Natural killer cell (primary cell): ENCODE results near the gene TP53I3. TPM values are rescaled to one million over a fixed set of nuclear protein-coding genes. Genes with fewer than 3 reads are reported as not detected.

ENCODE experiments used
- ATAC-seq, 3 donors: fragments of 150-1000 bp in 2 of 3; fragments of 200-7000 bp in 1 of 3; cut with Tn5 transposase; 1 replicate in 1 of 3; 2 replicates in 2 of 3; pipeline ENCODE4 v1.10.0; 2021; ENCODE audit warnings: mild to moderate bottlenecking in 2 of 3, moderate library complexity in 2 of 3
- DNase-seq, 2 donors: peaks; one replicate each; pipeline versions ENCODE4 v3.0.0 to v3.0.0-alpha.2; 2013 to 2021; ENCODE audit warnings: mixed read lengths in 1 of 2
- H3K27ac ChIP-seq: one replicate; pipeline ENCODE4 v1.5.1; 2013; ENCODE audit warnings: mild to moderate bottlenecking, low read length
- H3K27me3 ChIP-seq: one replicate; pipeline ENCODE4 v1.6.1; 2013; ENCODE audit warnings: low read length; ENCODE audit not compliant: control insufficient read depth, insufficient read depth
- H3K36me3 ChIP-seq: one replicate; pipeline ENCODE4 v1.6.1; 2013; ENCODE audit warnings: low read length; ENCODE audit not compliant: control insufficient read depth, insufficient read depth
- H3K4me1 ChIP-seq: one replicate; pipeline ENCODE4 v1.6.1; 2013; ENCODE audit warnings: low read length; ENCODE audit not compliant: control insufficient read depth, insufficient read depth
- H3K4me3 ChIP-seq: one replicate; pipeline ENCODE4 v1.5.1; 2013; ENCODE audit warnings: low read length
- H3K9me3 ChIP-seq: one replicate; pipeline ENCODE4 v1.6.1; 2013; ENCODE audit warnings: low read length; ENCODE audit not compliant: control insufficient read depth, insufficient read depth
- H3K27ac Mint-ChIP-seq, 2 donors: one replicate each; pipeline ENCODE4 v1.8.0; 2022; ENCODE audit warnings: mild to moderate bottlenecking in 2 of 2, mixed read lengths in 2 of 2, moderate library complexity in 1 of 2
- H3K27me3 Mint-ChIP-seq, 2 donors: one replicate each; pipeline ENCODE4 v1.8.0; 2022; ENCODE audit warnings: low read depth in 2 of 2, mixed read lengths in 2 of 2
- H3K36me3 Mint-ChIP-seq: one replicate; pipeline ENCODE4 v1.8.0; 2022; ENCODE audit warnings: mixed read lengths
- H3K4me1 Mint-ChIP-seq, 2 donors: one replicate each; pipeline ENCODE4 v1.8.0; 2022; ENCODE audit warnings: mixed read lengths in 2 of 2
- H3K4me3 Mint-ChIP-seq: one replicate; pipeline ENCODE4 v1.8.0; 2022; ENCODE audit warnings: mild to moderate bottlenecking, moderate library complexity, mixed read lengths
- H3K9me3 Mint-ChIP-seq, 2 donors: one replicate each; pipeline ENCODE4 v1.8.0; 2022; ENCODE audit warnings: mixed read lengths in 2 of 2
- WGBS: methylation state at CpG from one replicate; pipeline ENCODE4 v1.1.7; 2013; ENCODE audit warnings: missing lambda C conversion rate; ENCODE audit not compliant: insufficient coverage; 5-methylcytosine and 5-hydroxymethylcytosine counted together
- intact Hi-C: fragments of 100-400 bp; cut with micrococcal nuclease; formaldehyde crosslinking; loops from one replicate; pipeline ENCODE4 v1.14.2; 2022
- total RNA-seq, 4 donors: library from RNA; stranded (reverse); fragments of 120-200 nt in 1 of 4; gene quantifications; one replicate each; pipeline versions ENCODE4 v1.2.3 to v1.2.4, GENCODE V29; 2013 to 2022
- TF ChIP-seq, protein P1 (sequence below): fragments of 200-600 bp; IDR thresholded peaks from one replicate; pipeline ENCODE4 v1.8.0; 2022; ENCODE audit warnings: antibody characterized with exemption

The TP53I3 gene
- total RNA-seq, 3 donors from 2014 or later (not counting 1 experiment from before 2014, with no cell fraction given), result 1.6 to 2.6 (median 2.0) TPM

DNA sequence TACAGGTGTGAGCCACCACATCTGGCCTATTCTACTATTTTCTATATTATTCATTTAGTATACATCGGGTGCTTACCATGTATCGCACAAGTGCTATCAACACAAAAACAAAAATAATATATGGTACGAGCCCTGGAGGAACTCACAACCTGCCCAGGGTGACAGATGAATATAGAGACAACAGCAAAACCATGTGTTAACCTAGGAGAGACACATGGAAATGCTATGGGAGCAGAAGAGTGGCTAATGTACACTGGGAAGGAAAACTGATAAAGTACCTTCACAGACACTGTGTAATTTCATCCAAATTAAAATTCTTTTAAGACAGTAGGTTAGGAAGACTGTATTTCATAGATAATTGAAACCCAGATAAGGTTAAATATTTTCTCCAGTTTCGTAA lies 12.4 kb downstream of the TP53I3 start:
- no peaks in the 10 kb centered on the region for H3K36me3 Mint-ChIP-seq

DNA sequence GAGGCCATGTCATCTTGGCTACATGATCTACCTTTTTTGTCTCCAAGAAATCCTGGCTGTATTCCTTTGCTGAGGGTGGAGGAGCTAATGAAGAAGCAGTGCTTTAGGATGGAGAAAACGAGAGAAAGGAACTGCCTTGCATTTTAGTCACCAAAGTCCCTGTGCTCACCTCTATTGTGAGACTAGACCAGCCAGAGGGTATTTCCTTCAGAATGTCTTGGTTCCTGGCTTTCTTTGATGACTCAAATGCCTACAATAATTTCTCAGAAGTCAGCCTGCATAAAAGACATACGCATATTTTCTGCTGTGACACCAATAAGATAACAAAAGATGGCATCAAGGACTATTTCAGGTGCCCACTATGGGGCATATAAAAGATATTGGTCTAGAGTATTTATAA lies 19.3 kb downstream of the TP53I3 start:
- H3K4me3 ChIP-seq, result no peak overlapping the region
- H3K36me3 ChIP-seq, result peaks cover 32% of the 10 kb centered on the region
- Mint-ChIP-seq H3K27ac (no peak overlapping the region), H3K27me3 (no peaks in the 10 kb centered on the region), H3K4me3 (no peak overlapping the region), H3K9me3 (no peaks in the 10 kb centered on the region), H3K4me1 (peaks cover 0 to 10% of the 10 kb centered on the region in 2 donors), H3K36me3 (peaks cover 6% of the 10 kb centered on the region)
- DNase-seq, result no peak
- WGBS, result 86% methylated on average over 1 of the region's 2 CpGs
- no peaks in the 10 kb centered on the region for H3K4me1 ChIP-seq
- TF ChIP-seq, protein P1, sequence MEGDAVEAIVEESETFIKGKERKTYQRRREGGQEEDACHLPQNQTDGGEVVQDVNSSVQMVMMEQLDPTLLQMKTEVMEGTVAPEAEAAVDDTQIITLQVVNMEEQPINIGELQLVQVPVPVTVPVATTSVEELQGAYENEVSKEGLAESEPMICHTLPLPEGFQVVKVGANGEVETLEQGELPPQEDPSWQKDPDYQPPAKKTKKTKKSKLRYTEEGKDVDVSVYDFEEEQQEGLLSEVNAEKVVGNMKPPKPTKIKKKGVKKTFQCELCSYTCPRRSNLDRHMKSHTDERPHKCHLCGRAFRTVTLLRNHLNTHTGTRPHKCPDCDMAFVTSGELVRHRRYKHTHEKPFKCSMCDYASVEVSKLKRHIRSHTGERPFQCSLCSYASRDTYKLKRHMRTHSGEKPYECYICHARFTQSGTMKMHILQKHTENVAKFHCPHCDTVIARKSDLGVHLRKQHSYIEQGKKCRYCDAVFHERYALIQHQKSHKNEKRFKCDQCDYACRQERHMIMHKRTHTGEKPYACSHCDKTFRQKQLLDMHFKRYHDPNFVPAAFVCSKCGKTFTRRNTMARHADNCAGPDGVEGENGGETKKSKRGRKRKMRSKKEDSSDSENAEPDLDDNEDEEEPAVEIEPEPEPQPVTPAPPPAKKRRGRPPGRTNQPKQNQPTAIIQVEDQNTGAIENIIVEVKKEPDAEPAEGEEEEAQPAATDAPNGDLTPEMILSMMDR, result no peak
- no peak for ATAC-seq
- H3K9me3 ChIP-seq, result no peaks in the 10 kb centered on the region
- no peak overlapping the region for H3K27ac ChIP-seq
- no peaks in the 10 kb centered on the region for H3K27me3 ChIP-seq
- intact Hi-C loops, result no loop called here

More for the DNA sequence above, 12.4 kb downstream of the TP53I3 start:
- intact Hi-C loops, result no loop called here
- H3K4me3 ChIP-seq, result no peak overlapping the region
- TF ChIP-seq, protein P1, result no peak
- H3K4me1 ChIP-seq, result peaks cover 9% of the 10 kb centered on the region
- ATAC-seq, result no peak
- Mint-ChIP-seq H3K27me3 (no peaks in the 10 kb centered on the region), H3K9me3 (no peaks in the 10 kb centered on the region), H3K4me1 (peaks cover 12 to 35% of the 10 kb centered on the region in 2 donors), H3K27ac (no peak overlapping the region), H3K4me3 (no peak overlapping the region)
- DNase-seq, result no peak
- 93% methylated on average over 4 of the region's 4 CpGs for WGBS
- H3K27ac ChIP-seq, result no peak overlapping the region
- H3K36me3 ChIP-seq, result peaks cover 39% of the 10 kb centered on the region
- no peaks in the 10 kb centered on the region for H3K27me3 ChIP-seq
- no peaks in the 10 kb centered on the region for H3K9me3 ChIP-seq

DNA sequence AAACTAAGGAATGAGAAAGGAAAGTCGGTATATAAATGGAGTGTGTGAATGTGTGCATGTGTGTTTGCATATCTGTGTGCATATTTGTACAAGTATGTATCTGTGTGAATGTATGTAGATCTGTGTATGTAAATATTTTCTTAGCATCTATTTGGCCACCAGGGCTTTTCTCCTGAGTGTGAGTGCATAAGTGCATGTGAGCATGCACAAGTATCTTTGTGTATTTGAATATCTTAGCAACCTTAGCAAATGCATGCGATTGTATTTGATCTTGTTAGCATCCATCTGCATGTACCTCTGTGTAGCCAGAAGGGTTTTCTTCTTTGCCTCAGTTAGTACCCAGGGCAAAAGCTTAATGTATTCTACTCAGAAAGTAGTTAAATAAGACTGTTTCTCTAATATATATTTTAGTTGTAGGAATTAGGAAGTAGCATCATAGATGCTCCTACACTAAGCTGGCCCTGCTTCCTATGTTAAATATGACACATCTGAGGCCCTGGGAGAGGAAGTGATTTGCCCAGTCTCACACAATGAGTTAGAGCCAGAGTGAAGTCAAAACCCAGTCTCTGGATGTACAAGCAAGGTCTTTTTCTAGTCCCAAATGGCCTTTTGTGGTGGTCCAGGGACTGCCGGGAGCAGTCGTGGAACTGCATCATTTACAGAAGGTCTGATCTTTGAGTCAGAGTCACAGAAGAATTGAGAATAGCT lies 25.9 kb downstream of the TP53I3 start:
- 81% methylated on average over 4 of the region's 4 CpGs for WGBS
- no peaks in the 10 kb centered on the region for H3K27me3 ChIP-seq
- ATAC-seq, result no peak
- Mint-ChIP-seq H3K4me1 (no peaks in the 10 kb centered on the region), H3K36me3 (no peaks in the 10 kb centered on the region), H3K27ac (no peak overlapping the region), H3K9me3 (no peaks in the 10 kb centered on the region), H3K27me3 (no peaks in the 10 kb centered on the region), H3K4me3 (no peak overlapping the region)
- no peak overlapping the region for H3K27ac ChIP-seq
- intact Hi-C loops, result no loop called here
- no peak overlapping the region for H3K4me3 ChIP-seq
- no peaks in the 10 kb centered on the region for H3K9me3 ChIP-seq
- DNase-seq, result no peak
- no peaks in the 10 kb centered on the region for H3K4me1 ChIP-seq
- no peaks in the 10 kb centered on the region for H3K36me3 ChIP-seq
- TF ChIP-seq, protein P1, result no peak

DNA sequence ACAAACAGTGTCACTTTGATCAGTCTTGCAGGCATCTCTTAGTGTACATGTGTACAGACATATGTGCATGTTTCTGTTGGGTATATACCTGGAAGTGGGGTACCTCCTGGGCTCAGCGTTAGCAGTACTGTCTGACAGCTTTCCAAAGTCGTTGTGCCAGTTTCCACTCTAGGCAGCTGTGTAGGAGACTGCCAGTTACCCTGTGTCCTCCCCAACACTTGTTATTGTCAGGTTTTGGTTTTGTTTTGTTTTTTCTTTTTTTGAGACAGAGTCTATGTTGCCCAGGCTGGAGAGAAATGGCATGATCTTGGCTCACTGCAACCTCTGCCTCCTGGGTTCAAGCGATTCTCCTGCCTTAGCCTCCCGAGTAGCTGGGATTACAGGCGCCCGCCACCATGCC lies 28.9 kb downstream of the TP53I3 start:
- intact Hi-C loops, result no loop called here
- TF ChIP-seq, protein P1, result no peak
- Histone ChIP-seq H3K4me1 (no peaks in the 10 kb centered on the region), H3K9me3 (no peaks in the 10 kb centered on the region), H3K27ac (no peak overlapping the region), H3K27me3 (no peaks in the 10 kb centered on the region), H3K4me3 (no peak overlapping the region), H3K36me3 (no peaks in the 10 kb centered on the region)
- H3K9me3 Mint-ChIP-seq, result no peaks in the 10 kb centered on the region
- no peak overlapping the region for H3K4me3 Mint-ChIP-seq
- DNase-seq, result no peak
- H3K36me3 Mint-ChIP-seq, result no peaks in the 10 kb centered on the region
- no peak overlapping the region for H3K27ac Mint-ChIP-seq
- WGBS, result 91% methylated on average over 6 of the region's 6 CpGs
- ATAC-seq, result no peak
- no peaks in the 10 kb centered on the region for H3K4me1 Mint-ChIP-seq
- H3K27me3 Mint-ChIP-seq, result no peaks in the 10 kb centered on the region
